HG03442 (cell line): Measurements from ENCODE around the gene HAUS2.
A peak's percentile ranks its signal among the peaks of the same experiment; 100 is the strongest.
"Not testable (repeated sequence)": the region's sequence is repeated elsewhere in the genome, so short reads cannot be mapped to it uniquely, and the experiment has no call there.

Source experiments
- ATAC-seq: cut with Tn5 transposase; IDR thresholded peaks from one replicate; pipeline ENCODE4 v1.9.1; 2021; ENCODE audit warnings: mild to moderate bottlenecking, moderate library complexity; ENCODE audit not compliant: unreplicated experiment

The HAUS2 gene

GRCh38 chr15:42575188-42576039, 26.8 kb downstream of the HAUS2 start, which contains the start of gene STARD9:
STARD9 (plus strand) TSS chr15:42575606; CDS start chr15:42575716, 110 bp downstream.
- peak; percentile 91 for ATAC-seq

GRCh38 chr15:42576040-42576594, 27.5 kb downstream of the HAUS2 start:
- ATAC-seq, result no peak

- ATAC-seq, result no peak
Measured at GRCh38 chr15:42576776-42577175, 28.1 kb downstream of the HAUS2 start.

GRCh38 chr15:42577514-42578031, 28.9 kb downstream of the HAUS2 start:
- no peak for ATAC-seq

- no peak for ATAC-seq
Measured at GRCh38 chr15:42578984-42579537, 30.4 kb downstream of the HAUS2 start.

GRCh38 chr15:42581272-42581730, 32.7 kb downstream of the HAUS2 start:
- peak; percentile 70 for ATAC-seq

GRCh38 chr15:42582569-42583375, 34.1 kb downstream of the HAUS2 start:
- ATAC-seq, result no peak

- ATAC-seq, result no peak
Measured at GRCh38 chr15:42584031-42584765, 35.6 kb downstream of the HAUS2 start.

GRCh38 chr15:42590619-42591237, 42.1 kb downstream of the HAUS2 start:
- no peak for ATAC-seq

- ATAC-seq, result no peak
Measured at GRCh38 chr15:42591238-42591934, 42.7 kb downstream of the HAUS2 start.

- no peak for ATAC-seq
Measured at GRCh38 chr15:42592716-42593115, 44.1 kb downstream of the HAUS2 start.

- ATAC-seq, result no peak
Measured at GRCh38 chr15:42593143-42593542, 44.5 kb downstream of the HAUS2 start.

- ATAC-seq, result no peak
Measured at GRCh38 chr15:42594095-42594494, 45.5 kb downstream of the HAUS2 start.

- no peak for ATAC-seq
Measured at GRCh38 chr15:42595626-42596240, 47.1 kb downstream of the HAUS2 start.

GRCh38 chr15:42601316-42601715, 52.7 kb downstream of the HAUS2 start:
- not testable (repeated sequence) for ATAC-seq

- ATAC-seq, result no peak
Measured at GRCh38 chr15:42602501-42602900, 53.9 kb downstream of the HAUS2 start.

- no peak for ATAC-seq
Measured at GRCh38 chr15:42603978-42604377, 55.3 kb downstream of the HAUS2 start.

- ATAC-seq, result no peak
Measured at GRCh38 chr15:42604894-42605744, 56.5 kb downstream of the HAUS2 start.
